HEK293 (cell line): Measurements from ENCODE around the gene FASN.

Experiments
- KLF16 ChIP-seq: fragments of 450-650 bp; formaldehyde crosslinking; IDR thresholded peaks from 2 replicates; pipeline ENCODE4 v1.5.1; 2017; ENCODE audit warnings: missing biosample characterization, missing genetic modification characterization
- YY1 ChIP-seq: fragments of 450-650 bp; formaldehyde crosslinking; IDR thresholded peaks from 2 replicates; pipeline ENCODE4 v1.5.1; 2018; ENCODE audit warnings: missing biosample characterization, missing genetic modification characterization
- ZFP41 ChIP-seq: fragments of 450-650 bp; formaldehyde crosslinking; IDR thresholded peaks from 2 replicates; pipeline ENCODE4 v1.5.1; 2016; ENCODE audit warnings: missing biosample characterization, missing genetic modification characterization, borderline replicate concordance
- ZNF302 ChIP-seq: fragments of 450-650 bp; formaldehyde crosslinking; IDR thresholded peaks from 2 replicates; pipeline ENCODE4 v1.5.1; 2016; ENCODE audit warnings: missing biosample characterization, missing genetic modification characterization, low read depth
- ZNF354C ChIP-seq: fragments of 450-650 bp; formaldehyde crosslinking; IDR thresholded peaks from 2 replicates; pipeline ENCODE4 v1.5.1; 2016; ENCODE audit warnings: missing biosample characterization, missing genetic modification characterization, low read depth, borderline replicate concordance
- TF ChIP-seq, protein P1 (sequence below): fragments of 450-650 bp; formaldehyde crosslinking; IDR thresholded peaks from 2 replicates; pipeline ENCODE4 v1.5.1; 2016; ENCODE audit warnings: missing biosample characterization, missing genetic modification characterization
- TF ChIP-seq, protein P2 (sequence below): fragments of 450-650 bp; formaldehyde crosslinking; IDR thresholded peaks from 2 replicates; pipeline ENCODE4 v1.5.1; 2016; ENCODE audit warnings: missing biosample characterization, missing genetic modification characterization
- TF ChIP-seq, protein P3 (sequence below): fragments of 450-650 bp; formaldehyde crosslinking; IDR thresholded peaks from 2 replicates; pipeline ENCODE4 v1.5.1; 2016; ENCODE audit warnings: missing biosample characterization, missing genetic modification characterization

DNA sequence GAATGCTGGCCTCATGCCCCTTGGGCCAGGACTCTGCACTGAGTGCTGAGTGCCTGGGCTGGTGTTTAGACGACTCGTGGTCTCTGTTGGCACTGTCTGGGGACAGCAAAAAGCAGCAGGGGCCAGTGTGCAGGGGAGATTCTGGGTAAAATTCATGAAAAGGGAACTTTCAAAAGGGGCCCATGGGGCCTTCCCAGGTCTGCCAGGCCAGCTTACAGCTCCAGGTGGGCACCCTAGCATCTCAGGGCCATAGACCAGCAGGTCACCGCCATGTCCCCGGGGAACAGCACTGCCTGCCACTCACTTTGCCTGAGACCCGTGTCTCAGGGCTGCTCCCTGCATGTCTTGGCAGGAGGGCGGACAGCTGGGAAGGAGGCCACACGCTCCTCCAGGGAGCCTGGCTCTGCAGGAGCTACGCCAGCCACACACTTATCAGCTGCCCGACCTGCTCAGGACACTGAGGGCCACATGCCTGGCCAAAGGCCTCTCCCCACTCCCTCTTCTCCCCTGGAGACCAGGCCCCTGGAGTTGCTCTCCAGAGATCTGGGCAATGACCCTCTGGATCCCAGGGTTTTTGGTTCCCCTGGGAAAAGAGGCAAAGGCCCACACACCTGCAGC, 8.8 kb upstream of the FASN start:
- TF ChIP-seq, protein P1, sequence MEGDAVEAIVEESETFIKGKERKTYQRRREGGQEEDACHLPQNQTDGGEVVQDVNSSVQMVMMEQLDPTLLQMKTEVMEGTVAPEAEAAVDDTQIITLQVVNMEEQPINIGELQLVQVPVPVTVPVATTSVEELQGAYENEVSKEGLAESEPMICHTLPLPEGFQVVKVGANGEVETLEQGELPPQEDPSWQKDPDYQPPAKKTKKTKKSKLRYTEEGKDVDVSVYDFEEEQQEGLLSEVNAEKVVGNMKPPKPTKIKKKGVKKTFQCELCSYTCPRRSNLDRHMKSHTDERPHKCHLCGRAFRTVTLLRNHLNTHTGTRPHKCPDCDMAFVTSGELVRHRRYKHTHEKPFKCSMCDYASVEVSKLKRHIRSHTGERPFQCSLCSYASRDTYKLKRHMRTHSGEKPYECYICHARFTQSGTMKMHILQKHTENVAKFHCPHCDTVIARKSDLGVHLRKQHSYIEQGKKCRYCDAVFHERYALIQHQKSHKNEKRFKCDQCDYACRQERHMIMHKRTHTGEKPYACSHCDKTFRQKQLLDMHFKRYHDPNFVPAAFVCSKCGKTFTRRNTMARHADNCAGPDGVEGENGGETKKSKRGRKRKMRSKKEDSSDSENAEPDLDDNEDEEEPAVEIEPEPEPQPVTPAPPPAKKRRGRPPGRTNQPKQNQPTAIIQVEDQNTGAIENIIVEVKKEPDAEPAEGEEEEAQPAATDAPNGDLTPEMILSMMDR (tag by site-specific recombination), result no peak
- TF ChIP-seq, protein P2, sequence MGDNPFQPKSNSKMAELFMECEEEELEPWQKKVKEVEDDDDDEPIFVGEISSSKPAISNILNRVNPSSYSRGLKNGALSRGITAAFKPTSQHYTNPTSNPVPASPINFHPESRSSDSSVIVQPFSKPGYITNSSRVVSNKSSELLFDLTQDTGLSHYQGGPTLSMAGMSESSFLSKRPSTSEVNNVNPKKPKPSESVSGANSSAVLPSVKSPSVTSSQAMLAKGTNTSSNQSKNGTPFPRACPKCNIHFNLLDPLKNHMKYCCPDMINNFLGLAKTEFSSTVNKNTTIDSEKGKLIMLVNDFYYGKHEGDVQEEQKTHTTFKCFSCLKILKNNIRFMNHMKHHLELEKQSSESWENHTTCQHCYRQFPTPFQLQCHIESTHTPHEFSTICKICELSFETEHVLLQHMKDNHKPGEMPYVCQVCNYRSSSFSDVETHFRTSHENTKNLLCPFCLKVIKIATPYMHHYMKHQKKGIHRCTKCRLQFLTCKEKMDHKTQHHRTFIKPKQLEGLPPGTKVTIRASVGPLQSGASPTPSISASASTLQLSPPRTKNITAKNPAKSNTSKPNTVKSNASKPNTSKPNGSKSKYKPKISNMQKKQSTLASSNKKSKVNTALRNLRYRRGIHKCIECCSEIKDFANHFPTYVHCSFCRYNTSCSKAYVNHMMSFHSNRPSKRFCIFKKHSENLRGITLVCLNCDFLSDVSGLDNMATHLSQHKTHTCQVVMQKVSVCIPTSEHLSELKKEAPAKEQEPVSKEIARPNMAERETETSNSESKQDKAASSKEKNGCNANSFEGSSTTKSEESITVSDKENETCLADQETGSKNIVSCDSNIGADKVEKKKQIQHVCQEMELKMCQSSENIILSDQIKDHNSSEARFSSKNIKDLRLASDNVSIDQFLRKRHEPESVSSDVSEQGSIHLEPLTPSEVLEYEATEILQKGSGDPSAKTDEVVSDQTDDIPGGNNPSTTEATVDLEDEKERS (tag by site-specific recombination), result no peak
- TF ChIP-seq YY1 (tag by site-specific recombination) (no peak), KLF16 (tag by site-specific recombination) (no peak), ZNF302 (tag by site-specific recombination) (no peak), ZFP41 (tag by site-specific recombination) (no peak), ZNF354C (tag by site-specific recombination) (no peak)
- TF ChIP-seq, protein P3, sequence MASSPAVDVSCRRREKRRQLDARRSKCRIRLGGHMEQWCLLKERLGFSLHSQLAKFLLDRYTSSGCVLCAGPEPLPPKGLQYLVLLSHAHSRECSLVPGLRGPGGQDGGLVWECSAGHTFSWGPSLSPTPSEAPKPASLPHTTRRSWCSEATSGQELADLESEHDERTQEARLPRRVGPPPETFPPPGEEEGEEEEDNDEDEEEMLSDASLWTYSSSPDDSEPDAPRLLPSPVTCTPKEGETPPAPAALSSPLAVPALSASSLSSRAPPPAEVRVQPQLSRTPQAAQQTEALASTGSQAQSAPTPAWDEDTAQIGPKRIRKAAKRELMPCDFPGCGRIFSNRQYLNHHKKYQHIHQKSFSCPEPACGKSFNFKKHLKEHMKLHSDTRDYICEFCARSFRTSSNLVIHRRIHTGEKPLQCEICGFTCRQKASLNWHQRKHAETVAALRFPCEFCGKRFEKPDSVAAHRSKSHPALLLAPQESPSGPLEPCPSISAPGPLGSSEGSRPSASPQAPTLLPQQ, result no peak
